ENCODE results near the gene SLC43A3. TPM values are rescaled to one million over a fixed set of nuclear protein-coding genes. Genes with fewer than 3 reads are reported as not detected.
"Not testable (repeated sequence)": the region's sequence is repeated elsewhere in the genome, so short reads cannot be mapped to it uniquely, and the experiment has no call there.

Gene SLC43A3
- total RNA-seq, 4 donors from 2014 or later, result 26.6 to 90.4 (median 77.0) TPM

DNA sequence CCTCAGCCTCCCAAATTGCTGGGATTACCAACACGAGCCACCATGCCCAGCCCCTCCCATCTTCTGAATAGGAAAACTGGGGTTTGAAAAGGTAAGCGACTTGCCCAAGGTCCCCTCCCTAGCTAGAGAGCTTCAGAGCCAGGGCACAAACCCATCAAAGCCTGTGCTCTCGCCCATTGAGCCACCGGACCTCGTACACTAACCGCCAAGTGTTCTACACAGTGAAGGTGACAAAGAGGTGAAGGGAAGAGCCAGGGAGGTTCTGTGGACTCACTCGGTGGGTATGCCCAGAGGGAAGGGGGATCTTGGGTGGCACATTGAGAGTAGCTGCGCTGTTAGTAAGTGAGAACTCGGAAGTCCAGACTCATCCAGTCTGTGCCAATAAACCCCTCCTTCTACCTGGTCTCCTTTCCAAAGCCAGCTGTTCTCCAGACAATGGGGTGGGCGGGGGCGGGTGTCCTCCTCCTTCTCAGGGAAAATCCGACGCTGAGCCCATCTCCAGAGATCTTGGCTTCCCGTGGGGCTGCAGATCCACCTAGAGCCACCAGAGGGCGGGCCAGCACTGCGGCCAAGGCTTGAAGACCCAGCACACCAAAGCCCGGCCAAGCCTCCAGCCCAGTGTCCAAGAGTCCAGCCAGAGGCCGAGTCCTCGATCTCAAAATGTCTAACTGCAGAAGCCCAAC, 30.2 kb upstream of the SLC43A3 start:
- Histone ChIP-seq H3K9me3 (no peaks in the 10 kb centered on the region), H3K27ac (replicated peaks in 1 of 4) (no peak overlapping the region), H3K4me3 (peak overlapping the region in 2 of 4 donors; percentile 52 to 64), H3K4me1 (peaks cover 35 to 45% (median 45%) of the 10 kb centered on the region in 4 donors), H3K36me3 (no peaks in the 10 kb centered on the region), H3K27me3 (peaks cover 0 to 63% (median 29%) of the 10 kb centered on the region in 4 donors)
- TF ChIP-seq, protein P1, sequence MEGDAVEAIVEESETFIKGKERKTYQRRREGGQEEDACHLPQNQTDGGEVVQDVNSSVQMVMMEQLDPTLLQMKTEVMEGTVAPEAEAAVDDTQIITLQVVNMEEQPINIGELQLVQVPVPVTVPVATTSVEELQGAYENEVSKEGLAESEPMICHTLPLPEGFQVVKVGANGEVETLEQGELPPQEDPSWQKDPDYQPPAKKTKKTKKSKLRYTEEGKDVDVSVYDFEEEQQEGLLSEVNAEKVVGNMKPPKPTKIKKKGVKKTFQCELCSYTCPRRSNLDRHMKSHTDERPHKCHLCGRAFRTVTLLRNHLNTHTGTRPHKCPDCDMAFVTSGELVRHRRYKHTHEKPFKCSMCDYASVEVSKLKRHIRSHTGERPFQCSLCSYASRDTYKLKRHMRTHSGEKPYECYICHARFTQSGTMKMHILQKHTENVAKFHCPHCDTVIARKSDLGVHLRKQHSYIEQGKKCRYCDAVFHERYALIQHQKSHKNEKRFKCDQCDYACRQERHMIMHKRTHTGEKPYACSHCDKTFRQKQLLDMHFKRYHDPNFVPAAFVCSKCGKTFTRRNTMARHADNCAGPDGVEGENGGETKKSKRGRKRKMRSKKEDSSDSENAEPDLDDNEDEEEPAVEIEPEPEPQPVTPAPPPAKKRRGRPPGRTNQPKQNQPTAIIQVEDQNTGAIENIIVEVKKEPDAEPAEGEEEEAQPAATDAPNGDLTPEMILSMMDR (IDR thresholded peaks at IDR 0.05), result peak in 2 of 3 experiments; percentile 98 to 99
- TF ChIP-seq POLR2AphosphoS5 (IDR thresholded peaks at IDR 0.05) (peak in 1 of 2 donors; percentile 45), POLR2A (IDR thresholded peaks at IDR 0.05; ENCODE audit: low read depth) (no peak)
- intact Hi-C loops (cut with DNase I), result loop anchor here (2.0 to 10.0 kb wide), 4 partner anchors 70 to 1055 kb away; partner anchors contain the start of gene YPEL4
- peak; percentile 98 for DNase-seq (ENCODE audit: extremely low spot score)
- WGBS, result 10% methylated on average over 9 of the region's 19 CpGs

GRCh38 chr11:57453543-57454177, 26.7 kb upstream of the SLC43A3 start:
- 88% methylated on average over 2 of the region's 2 CpGs for WGBS
- intact Hi-C loops (cut with DNase I), result loop anchor here (10.0 kb wide), 2 partner anchors 109 to 191 kb away; partner anchors contain the start of gene YPEL4
- Histone ChIP-seq H3K36me3 (no peaks in the 10 kb centered on the region), H3K27me3 (peaks cover 0 to 37% (median 5%) of the 10 kb centered on the region in 4 donors), H3K4me1 (peaks cover 17 to 19% (median 18%) of the 10 kb centered on the region in 4 donors), H3K9me3 (no peaks in the 10 kb centered on the region), H3K4me3 (no peak overlapping the region), H3K27ac (replicated peaks in 1 of 4) (no peak overlapping the region)
- TF ChIP-seq, protein P1 (IDR thresholded peaks at IDR 0.05), result no peak
- TF ChIP-seq POLR2A (IDR thresholded peaks at IDR 0.05; ENCODE audit: low read depth), result no peak
- DNase-seq (ENCODE audit: extremely low spot score), result no peak

GRCh38 chr11:57446055-57446454, 19.1 kb upstream of the SLC43A3 start:
- no peaks in the 10 kb centered on the region for H3K36me3 ChIP-seq
- H3K9me3 ChIP-seq, result no peaks in the 10 kb centered on the region
- no peak overlapping the region for H3K27ac ChIP-seq (replicated peaks in 1 of 4)
- H3K27me3 ChIP-seq, result peaks cover 0 to 12% (median 0%) of the 10 kb centered on the region in 4 donors
- H3K4me1 ChIP-seq, result no peaks in the 10 kb centered on the region
- intact Hi-C loops (cut with DNase I), result no loop called here
- H3K4me3 ChIP-seq, result no peak overlapping the region
- WGBS, result 80% methylated on average over 1 of the region's 1 CpG
- no peak for TF ChIP-seq POLR2AphosphoS5 (IDR thresholded peaks at IDR 0.05)
- TF ChIP-seq POLR2A (IDR thresholded peaks at IDR 0.05; ENCODE audit: low read depth), result no peak
- TF ChIP-seq EP300 (IDR thresholded peaks at IDR 0.05), result no peak
- TF ChIP-seq, protein P1 (IDR thresholded peaks at IDR 0.05), result no peak
- DNase-seq (ENCODE audit: extremely low spot score), result no peak

- intact Hi-C loops (cut with DNase I); H3K9me3 ChIP-seq; DNase-seq (ENCODE audit: extremely low spot score); H3K27me3 ChIP-seq; H3K27ac ChIP-seq (replicated peaks in 1 of 4); H3K36me3 ChIP-seq; H3K4me1 ChIP-seq; H3K4me3 ChIP-seq: not testable (repeated sequence)
- WGBS, result 73% methylated on average over 9 of the region's 9 CpGs
These were observed 18.1 kb upstream of the SLC43A3 start for GRCh38 chr11:57445122-57445394.

DNA sequence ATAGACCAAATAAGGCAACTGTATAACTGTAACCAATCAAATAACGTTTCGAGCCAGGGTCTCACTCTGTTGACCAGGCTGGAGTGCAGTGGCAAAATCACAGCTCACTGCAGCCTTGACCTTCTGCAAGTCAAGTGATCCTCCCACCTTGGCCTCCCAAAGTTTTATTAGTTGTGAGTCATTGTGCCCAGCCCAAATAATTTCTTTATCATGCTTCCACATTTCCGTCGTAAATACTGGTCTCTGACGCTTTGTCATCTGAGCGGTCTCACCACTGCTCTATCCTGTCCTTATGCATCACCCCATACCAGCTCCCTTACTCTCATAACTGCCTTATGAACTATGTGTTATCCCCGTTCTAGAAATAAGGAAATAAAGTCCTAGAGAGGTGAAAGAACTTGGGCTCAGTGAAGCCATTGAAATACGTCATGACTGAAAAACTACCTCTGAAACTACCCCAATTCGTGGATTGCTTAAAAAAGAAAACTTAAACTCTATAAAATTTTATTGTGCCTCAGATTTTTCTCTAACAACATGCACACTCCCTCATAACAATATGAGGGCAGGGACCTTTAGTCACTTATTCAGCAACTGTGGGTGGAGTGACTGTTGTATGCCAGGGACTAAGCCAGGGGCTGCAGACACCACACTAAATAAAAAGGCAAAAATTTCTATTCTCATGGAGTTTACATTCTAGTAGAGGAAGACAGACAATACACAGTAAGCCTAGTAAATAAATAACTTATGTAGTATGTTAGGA, 17.6 kb upstream of the SLC43A3 start:
- Histone ChIP-seq H3K4me1 (no peaks in the 10 kb centered on the region), H3K36me3 (no peaks in the 10 kb centered on the region), H3K4me3 (no peak overlapping the region), H3K9me3 (no peaks in the 10 kb centered on the region), H3K27me3 (peaks cover 0 to 4% (median 0%) of the 10 kb centered on the region in 4 donors), H3K27ac (replicated peaks in 1 of 4) (no peak overlapping the region)
- TF ChIP-seq POLR2A (IDR thresholded peaks at IDR 0.05; ENCODE audit: low read depth) (no peak), EP300 (IDR thresholded peaks at IDR 0.05) (no peak), POLR2AphosphoS5 (IDR thresholded peaks at IDR 0.05) (no peak)
- TF ChIP-seq, protein P1 (IDR thresholded peaks at IDR 0.05), result no peak
- no peak for DNase-seq (ENCODE audit: extremely low spot score)
- intact Hi-C loops (cut with DNase I), result no loop called here
- 84% methylated on average over 9 of the region's 9 CpGs for WGBS
